NCI-H1417 (cell line): ENCODE measurements around the gene ISOC2.
"Not testable (repeated sequence)": the region's sequence is repeated elsewhere in the genome, so short reads cannot be mapped to it uniquely, and the experiment has no call there.

Experiments used
- DNase-seq, 3 experiments: peaks; one replicate each; lab custom pipeline; 2025; lab: John Stamatoyannopoulos, UW

Gene ISOC2

DNA sequence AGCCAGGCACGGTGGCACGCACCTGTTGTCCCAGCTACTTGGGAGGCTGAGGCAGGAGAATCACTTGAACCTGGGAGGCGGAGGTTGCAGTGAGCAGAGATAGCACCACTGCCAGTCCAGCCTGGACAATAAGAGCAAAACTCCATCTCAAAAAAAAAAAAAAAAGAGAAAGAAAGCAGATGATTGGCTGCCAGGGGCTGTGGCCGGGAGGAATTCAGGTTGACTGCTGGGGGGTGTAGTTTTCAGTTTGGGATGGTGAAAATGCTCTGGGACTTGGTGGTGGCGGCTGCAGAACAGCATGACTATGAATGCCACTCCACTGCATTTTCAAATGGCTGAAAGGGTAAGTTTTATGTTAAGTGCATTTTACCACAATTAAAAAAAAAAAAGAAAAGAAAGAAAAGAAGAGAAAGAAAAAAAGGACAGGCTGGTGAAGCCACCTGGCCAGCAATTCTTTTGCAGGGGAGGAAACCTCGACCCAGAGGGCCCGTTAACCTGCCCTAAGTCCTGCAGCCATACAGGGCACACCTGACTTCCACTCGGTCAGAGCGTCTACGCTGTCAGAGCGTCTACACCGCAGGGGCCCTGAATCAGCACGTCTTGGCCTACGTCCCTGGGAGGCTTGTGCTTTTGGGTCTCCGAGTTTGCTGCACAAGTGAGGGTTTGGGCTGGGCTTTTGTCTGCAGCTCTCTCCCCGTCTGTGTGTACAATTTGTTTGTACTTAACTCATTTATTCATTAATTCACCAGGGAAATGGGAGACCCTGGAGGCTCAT is 3.6 kb downstream of the ISOC2 start:
- DNase-seq, result no peak

DNA sequence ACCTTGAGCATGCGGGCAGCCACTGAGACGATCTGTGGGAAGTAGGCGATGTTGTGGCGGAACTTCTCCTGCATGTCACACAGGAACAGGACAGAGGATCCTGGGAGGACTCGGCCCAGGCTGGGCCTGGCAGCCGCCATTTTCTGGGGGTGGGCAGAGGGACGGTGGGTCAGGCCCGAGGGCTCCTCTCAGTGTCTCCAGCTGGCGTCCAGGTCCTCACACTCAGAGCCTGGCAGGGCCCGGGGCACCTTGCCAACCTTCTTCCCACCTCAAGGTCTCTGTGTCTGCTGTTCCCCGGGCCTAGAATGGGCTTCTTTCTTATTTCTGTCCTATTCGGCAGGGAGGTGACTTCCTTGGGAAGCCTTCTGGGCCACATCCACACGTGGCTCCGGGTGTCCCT is 5.1 kb downstream of the ISOC2 start:
- no peak for DNase-seq

DNA sequence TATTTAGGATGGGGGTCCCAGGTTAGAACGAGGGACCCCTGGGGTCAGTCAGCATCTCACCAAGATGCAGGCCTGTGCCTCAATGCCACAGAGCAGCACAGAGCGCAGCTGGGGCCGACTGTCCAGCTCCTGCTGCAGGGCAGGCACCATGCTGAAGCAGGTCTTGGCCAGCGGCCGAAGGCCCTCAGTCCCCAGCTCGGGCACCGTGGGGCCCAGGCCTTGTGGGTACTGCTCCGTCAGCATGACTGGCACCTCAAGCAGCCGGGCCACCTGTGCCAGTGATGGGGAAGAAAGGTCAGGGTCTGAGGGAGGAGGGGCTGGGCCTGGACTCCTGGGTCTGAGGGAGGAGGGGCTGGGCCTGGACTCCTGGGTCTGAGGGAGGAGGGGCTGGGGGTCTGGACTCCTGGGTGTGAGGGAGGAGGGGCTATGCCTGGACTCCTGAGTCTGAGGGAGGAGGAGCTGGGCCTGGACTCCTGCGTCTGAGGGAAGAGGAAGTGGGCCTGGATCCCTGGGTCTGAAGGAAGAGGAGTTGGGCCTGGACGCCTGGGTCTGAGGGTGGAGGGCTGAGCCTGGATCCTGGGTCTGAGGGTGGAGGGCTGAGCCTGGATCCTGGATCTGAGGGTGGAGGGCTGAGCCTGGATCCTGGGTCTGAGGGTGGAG is 5.7 kb downstream of the ISOC2 start:
- no peak for DNase-seq

GRCh38 chr19:55454787-55455243 is 6.6 kb downstream of the ISOC2 start:
- DNase-seq, result peak in 2 of 3 experiments; percentile 23 to 33

DNA sequence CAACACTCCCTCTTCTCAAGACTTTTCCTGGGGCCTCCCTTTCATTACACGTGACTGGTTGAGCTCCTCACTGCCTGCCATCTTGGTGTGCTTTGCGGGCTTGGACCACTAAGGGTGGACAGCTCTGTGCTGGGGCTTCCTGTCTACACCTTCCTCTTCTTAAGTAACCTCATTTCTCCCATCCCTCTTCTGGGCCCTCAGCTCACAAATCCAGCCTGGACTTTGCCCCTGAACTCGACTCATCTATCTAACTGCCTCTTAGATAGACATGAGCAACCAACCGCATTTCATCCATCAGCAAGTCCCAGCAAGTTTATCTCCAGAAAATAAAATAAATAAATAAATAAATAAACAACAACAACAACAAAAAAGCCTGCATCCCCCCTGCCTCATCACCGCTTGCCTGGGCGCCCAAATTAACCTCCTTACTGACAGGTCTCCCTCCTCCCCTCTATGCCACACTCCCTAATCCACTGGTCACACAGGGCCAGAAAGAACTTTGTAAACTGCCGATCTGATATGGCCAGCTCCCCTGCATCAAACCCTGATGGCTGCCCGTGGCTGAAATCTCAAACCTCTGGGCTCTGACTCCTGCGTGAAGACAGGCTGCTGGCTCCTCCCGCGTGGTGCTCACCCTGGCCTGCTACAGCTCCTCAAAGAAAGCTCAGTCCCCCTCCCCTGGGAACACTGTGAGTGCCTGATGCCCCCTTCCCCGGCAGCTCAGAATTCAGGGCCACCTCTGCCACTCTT is 7.8 kb downstream of the ISOC2 start:
- DNase-seq, result no peak

GRCh38 chr19:55452749-55453346 is 8.6 kb downstream of the ISOC2 start:
- DNase-seq, result peak; percentile 19 to 97 (median 49)

DNA sequence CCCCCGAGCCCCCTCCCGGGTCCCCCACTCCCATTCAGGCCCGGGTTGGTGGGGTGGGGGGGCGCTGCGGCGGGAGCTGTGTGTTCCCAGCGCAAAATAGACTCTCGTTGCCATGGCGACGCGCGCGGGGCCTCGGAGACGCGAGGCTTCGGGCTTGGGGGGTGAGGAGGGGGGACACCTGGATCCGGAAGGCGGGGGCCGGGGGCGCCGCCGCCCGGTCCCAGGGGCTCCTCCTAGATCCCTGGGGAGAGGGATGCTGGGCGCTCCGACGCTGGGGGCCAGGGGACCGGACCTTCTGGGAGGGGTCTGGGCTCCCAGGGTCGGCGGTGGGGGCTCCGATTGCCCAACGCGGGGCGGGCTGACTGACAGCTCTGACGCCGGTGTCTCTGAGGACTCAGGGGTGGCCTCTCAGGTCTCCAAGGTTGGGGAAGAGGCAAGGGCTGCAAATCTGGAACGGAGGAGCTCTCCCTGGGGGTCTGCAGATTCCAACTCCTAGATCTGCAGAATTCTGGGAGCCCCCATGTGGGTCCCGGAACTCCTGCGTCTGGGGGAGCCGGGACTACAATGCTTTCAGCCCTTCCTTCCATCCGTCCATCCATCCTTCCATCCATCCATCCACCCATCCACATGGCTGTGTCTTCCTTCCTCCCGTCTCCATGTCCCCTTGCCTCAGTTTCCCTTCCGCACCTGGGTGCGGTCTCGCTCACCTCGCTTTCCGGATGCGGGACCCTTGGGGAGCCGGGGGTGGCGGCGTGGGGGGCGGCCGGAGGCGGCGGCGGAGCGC is 9.3 kb downstream of the ISOC2 start:
- peak in 2 of 3 experiments; percentile 65 to 72 for DNase-seq

- DNase-seq, result peak in 1 of 3 experiments; percentile 53
These were observed 10.1 kb downstream of the ISOC2 start for GRCh38 chr19:55451163-55451964.

- no peak for DNase-seq
These were observed 12.0 kb downstream of the ISOC2 start for GRCh38 chr19:55449469-55449868.

GRCh38 chr19:55448175-55448490 is 13.3 kb downstream of the ISOC2 start:
- not testable (repeated sequence) for DNase-seq

DNA sequence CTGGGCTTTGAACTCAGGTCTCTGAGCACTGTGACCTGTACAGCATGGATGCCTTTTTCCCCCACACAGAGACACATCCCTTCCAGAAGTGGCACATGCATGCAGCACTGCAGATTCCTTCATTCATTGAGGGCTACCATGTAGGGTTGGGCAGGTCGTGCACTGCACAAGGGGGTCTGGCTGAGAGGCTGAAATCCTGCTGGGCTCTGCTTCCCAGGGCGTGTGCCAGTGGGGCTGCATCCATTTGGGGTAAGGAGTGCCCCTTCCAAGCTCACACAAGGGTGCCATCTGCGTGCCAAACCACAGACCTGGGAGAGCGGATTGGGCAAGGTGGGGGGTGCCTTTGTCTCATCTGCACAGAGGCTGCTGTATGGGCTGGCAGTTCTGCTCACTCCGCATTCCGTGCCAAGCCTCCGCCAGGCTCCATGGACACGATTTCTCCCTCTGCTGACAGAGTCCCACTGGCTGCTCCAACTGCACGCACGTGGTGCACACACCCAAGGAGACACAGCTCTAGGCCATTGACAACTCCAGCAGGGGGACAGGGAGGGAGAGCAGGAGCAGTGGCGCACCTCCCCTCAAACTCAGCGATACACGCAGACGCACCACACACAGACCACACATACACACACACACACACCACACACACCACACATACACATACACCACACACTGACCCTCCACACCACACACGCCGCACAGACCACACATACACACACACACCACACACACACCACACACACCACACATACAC is 13.8 kb downstream of the ISOC2 start:
- peak; percentile 36 to 56 (median 45) for DNase-seq

DNA sequence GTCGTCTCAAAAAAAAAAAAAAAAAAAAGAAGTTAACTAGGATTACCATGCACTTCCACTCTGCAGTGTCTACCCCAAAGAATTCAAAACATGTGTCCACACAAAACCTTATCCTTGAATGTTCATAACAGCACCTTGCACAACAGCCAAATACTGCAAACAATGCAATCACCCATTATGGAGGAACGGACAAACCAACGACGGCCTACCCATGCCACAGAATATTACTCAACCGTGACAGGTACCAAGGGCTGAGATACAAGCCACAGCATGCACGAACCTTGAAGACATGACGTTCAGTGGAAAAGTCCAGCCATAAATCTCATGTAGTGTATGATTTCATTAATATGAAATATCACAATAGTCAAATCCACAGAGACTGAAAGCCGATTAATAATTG is 15.4 kb downstream of the ISOC2 start:
- peak in 2 of 3 experiments; percentile 32 to 70 for DNase-seq

- DNase-seq, result no peak
These were observed 16.8 kb downstream of the ISOC2 start for GRCh38 chr19:55444646-55445045.

- DNase-seq, result peak in 1 of 3 experiments; percentile 31
These were observed 17.5 kb downstream of the ISOC2 start for GRCh38 chr19:55443824-55444480.

DNA sequence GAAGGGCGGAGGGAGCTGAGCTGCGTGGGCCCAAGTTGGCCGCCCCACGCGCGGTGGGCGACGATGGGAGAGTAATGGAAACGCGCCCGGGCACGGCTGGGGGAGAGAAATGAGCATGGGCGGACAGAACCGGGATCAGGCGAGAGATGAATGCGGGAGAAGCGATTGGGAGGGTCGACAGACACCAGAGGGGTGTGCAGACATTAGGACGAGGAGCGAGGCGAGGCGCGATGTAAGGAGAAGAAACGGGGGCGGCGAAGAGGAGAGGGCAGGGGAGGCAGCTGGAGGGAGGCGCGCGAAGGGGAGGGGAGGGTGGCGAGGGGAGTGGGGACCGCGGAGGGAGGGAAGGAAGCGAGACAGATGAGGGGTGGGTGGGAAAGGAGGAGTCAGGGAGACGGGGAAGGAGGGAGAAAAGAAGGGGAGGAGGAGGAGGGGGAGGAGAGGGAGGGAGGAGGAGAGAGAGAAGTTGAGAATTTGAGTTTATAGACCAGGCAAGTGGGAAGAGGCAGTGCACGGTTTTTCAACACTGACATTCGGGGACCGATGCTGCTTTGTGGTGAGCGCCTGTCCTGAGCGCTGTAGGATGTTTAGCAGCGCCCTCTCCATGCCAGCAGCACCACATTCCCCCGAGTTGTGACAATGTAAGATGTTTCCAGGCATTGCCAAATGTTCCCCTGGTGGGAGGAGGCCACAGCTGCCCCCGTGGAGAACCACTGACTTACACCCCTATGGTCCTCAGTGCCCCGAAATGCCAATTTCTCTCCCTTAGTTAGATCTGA is 18.2 kb downstream of the ISOC2 start, which contains the start of gene SHISA7:
Gene SHISA7 (minus strand): TSS at position 256 of the 779 bp plus-strand sequence. CDS start 437 bp downstream, outside the sequence.
- DNase-seq, result peak in 2 of 3 experiments; percentile 29 to 52

DNA sequence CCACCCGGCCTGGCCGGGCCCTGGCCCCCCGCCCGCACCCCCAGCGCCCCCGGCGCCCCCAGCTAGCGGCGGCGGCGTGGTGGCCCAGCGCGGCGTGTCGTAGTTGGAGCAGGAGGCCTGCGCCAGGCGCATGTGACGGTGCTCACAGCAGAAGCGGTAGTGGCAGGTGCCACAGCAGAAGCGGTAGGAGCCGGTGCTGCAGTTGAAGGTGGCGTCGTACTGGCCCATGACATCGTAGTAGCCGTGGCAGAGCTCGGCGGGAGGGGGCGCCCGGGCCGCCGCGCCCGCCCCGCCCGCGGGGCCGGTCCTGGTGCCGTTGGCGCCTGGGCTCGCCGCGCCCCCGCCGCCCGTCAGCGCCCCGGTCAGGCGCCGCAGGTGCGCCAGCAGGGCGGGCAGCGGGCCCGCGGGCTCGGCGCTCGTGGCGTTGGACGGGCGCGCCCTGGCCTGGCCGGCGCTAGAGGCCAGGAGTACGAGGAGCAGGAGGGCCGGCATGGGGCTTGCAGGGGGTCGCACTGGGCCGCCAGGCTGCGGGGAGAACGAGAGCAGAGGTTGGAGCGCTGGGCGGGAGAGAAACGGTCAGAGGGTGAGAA is 19.0 kb downstream of the ISOC2 start:
- peak; percentile 38 to 56 (median 43) for DNase-seq

DNA sequence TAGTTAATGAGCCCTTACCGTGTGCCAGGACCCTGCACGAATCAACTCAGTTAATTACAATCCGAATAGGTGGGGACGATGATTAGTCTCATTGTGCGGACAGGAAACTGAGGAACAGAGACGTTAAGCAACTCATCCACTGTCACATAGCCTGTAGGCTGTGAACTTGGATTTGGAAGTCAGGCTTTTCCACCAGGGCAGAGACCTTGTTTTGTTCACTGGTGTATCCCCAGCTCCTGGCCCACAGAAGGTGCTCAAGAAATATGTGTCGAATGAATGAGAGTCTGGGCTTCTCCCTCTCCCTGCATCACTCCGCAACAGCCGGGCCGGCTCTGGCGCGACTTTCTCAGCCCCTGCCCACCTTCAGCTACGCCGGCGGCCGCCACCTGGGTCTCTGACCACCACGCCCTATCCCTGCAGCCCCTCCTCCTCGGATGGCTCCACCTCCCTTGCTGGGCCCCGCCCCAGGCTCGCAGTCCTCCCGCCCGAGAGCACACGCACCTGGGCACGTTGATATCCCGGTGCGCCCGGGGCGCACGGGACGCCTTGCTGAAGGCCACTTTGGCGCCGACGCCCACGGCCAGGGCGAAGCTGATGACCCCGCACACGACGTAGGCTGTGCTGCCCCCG is 19.6 kb downstream of the ISOC2 start:
- peak; percentile 45 to 74 (median 61) for DNase-seq

DNA sequence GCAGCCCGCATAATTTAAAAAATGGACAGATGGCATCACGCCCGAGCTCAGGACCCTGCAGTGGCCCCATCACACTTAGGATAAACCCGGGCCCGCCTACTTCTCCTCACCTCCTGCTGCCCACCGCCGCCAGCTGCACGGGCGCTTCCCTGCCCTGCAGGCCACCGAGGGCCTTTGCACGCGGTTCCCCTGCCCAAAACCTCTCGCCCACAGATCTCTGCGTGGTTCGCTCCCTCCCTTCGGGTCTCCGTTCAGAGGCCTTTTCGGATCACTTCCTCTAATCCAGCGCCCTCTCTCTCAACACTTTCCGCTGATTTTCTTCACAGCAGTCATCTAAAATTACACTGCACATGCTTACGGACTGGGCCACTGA is 20.1 kb downstream of the ISOC2 start:
- no peak for DNase-seq
